ENCODE results near the gene SLC1A1.
"Not testable (repeated sequence)": the region's sequence is repeated elsewhere in the genome, so short reads cannot be mapped to it uniquely, and the experiment has no call there.

The SLC1A1 gene

GRCh38 chr9:4581861-4582565 is 91.7 kb downstream of the SLC1A1 start:
- no peak for DNase-seq

- no peak for DNase-seq
Measured at GRCh38 chr9:4583001-4583400, 92.7 kb downstream of the SLC1A1 start.

GRCh38 chr9:4584636-4585035 is 94.4 kb downstream of the SLC1A1 start:
- no peak for DNase-seq

- DNase-seq, result no peak
Measured at GRCh38 chr9:4585135-4585534, 94.9 kb downstream of the SLC1A1 start.

GRCh38 chr9:4588721-4589120 is 98.5 kb downstream of the SLC1A1 start:
- no peak for DNase-seq

- no peak for DNase-seq
Measured at GRCh38 chr9:4590430-4591122, 100.3 kb downstream of the SLC1A1 start.

- no peak for DNase-seq
Measured at GRCh38 chr9:4591123-4591500, 100.8 kb downstream of the SLC1A1 start.

GRCh38 chr9:4592295-4592694 is 102.0 kb downstream of the SLC1A1 start:
- DNase-seq, result no peak

- no peak for DNase-seq
Measured at GRCh38 chr9:4592886-4593285, 102.6 kb downstream of the SLC1A1 start.

GRCh38 chr9:4594545-4594944 is 104.3 kb downstream of the SLC1A1 start:
- no peak for DNase-seq

- no peak for DNase-seq
Measured at GRCh38 chr9:4594994-4595393, 104.7 kb downstream of the SLC1A1 start.

- DNase-seq, result no peak
Measured at GRCh38 chr9:4596165-4596922, 106.1 kb downstream of the SLC1A1 start.

- no peak for DNase-seq
Measured at GRCh38 chr9:4600368-4600767, 110.1 kb downstream of the SLC1A1 start.

- DNase-seq, result no peak
Measured at GRCh38 chr9:4603830-4604229, 113.6 kb downstream of the SLC1A1 start.

- DNase-seq, result no peak
Measured at GRCh38 chr9:4604678-4605095, 114.4 kb downstream of the SLC1A1 start.

- not testable (repeated sequence) for DNase-seq
Measured at GRCh38 chr9:4606033-4606432, 115.8 kb downstream of the SLC1A1 start.

- no peak for DNase-seq
Measured at GRCh38 chr9:4614627-4615026, 124.4 kb downstream of the SLC1A1 start.

- no peak for DNase-seq
Measured at GRCh38 chr9:4615251-4615650, 125.0 kb downstream of the SLC1A1 start.

- DNase-seq, result no peak
Measured at GRCh38 chr9:4615778-4616177, 125.5 kb downstream of the SLC1A1 start.

- DNase-seq, result no peak
Measured at GRCh38 chr9:4617752-4618151, 127.5 kb downstream of the SLC1A1 start.

GRCh38 chr9:4618700-4619099 is 128.4 kb downstream of the SLC1A1 start:
- DNase-seq, result no peak

GRCh38 chr9:4620057-4620765 is 129.9 kb downstream of the SLC1A1 start:
- no peak for DNase-seq

- no peak for DNase-seq
Measured at GRCh38 chr9:4620881-4621555, 130.8 kb downstream of the SLC1A1 start.

All from NCI-H1417 treated with DMSO at 0.1 percent for 48 hours (cell line).